Smooth muscle cell (in vitro differentiated cells): ENCODE data around the gene LRRC15. TPM values are rescaled to one million over a fixed set of nuclear protein-coding genes. Genes with fewer than 3 reads are reported as not detected.

Source experiments
- DNase-seq: peaks from one replicate; lab custom pipeline; 2025; ENCODE audit not compliant: unreplicated experiment; lab: John Stamatoyannopoulos, UW
- H2AFZ ChIP-seq: fragments of 200-600 bp; sonication (generic); 2 replicates; pipeline ENCODE4 v1.6.0; 2016; ENCODE audit warnings: antibody characterized with exemption, low read depth, mild to moderate bottlenecking
- H3F3A ChIP-seq: fragments of 200-600 bp; sonication (generic); 2 replicates; pipeline ENCODE4 v1.6.0; 2017; ENCODE audit warnings: antibody characterized with exemption, low read depth
- H3K27ac ChIP-seq: fragments of 200-600 bp; sonication (generic); 2 replicates; pipeline ENCODE4 v1.5.1; 2016; ENCODE audit warnings: low read depth, mild to moderate bottlenecking
- H3K27me3 ChIP-seq: fragments of 200-600 bp; sonication (generic); 2 replicates; pipeline ENCODE4 v1.6.1; 2016; ENCODE audit warnings: low read depth, mild to moderate bottlenecking
- H3K36me3 ChIP-seq: fragments of 200-600 bp; sonication (generic); 2 replicates; pipeline ENCODE4 v1.5.1; 2016; ENCODE audit warnings: low read depth
- H3K4me1 ChIP-seq: fragments of 200-600 bp; sonication (generic); 2 replicates; pipeline ENCODE4 v1.5.1; 2016; ENCODE audit warnings: low read depth
- H3K4me2 ChIP-seq: fragments of 200-600 bp; sonication (generic); 2 replicates; pipeline ENCODE4 v1.6.0; 2016; ENCODE audit warnings: mild to moderate bottlenecking
- H3K4me3 ChIP-seq: fragments of 200-600 bp; sonication (generic); 2 replicates; pipeline ENCODE4 v1.5.1; 2016; ENCODE audit warnings: mild to moderate bottlenecking
- H3K79me2 ChIP-seq: fragments of 200-600 bp; sonication (generic); 2 replicates; pipeline ENCODE4 v1.6.0; 2016; ENCODE audit warnings: low read depth, mild to moderate bottlenecking
- H3K9ac ChIP-seq: fragments of 200-600 bp; sonication (generic); 2 replicates; pipeline ENCODE4 v1.6.0; 2016; ENCODE audit warnings: low read depth
- H3K9me3 ChIP-seq: fragments of 200-600 bp; sonication (generic); replicated peaks from 2 replicates; pipeline ENCODE4 v1.5.1; 2016; ENCODE audit warnings: low read depth
- H4K20me1 ChIP-seq: fragments of 200-600 bp; sonication (generic); 2 replicates; pipeline ENCODE4 v1.6.0; 2016; ENCODE audit warnings: low read depth
- CTCF ChIP-seq: fragments of 200-600 bp; sonication (generic); IDR thresholded peaks from 2 replicates; pipeline ENCODE4 v1.5.1; 2017; ENCODE audit warnings: borderline replicate concordance, mild to moderate bottlenecking, antibody characterized with exemption; ENCODE audit not compliant: insufficient read depth, poor library complexity, severe bottlenecking
- WGBS: methylation state at CpG from one replicate; pipeline ENCODE4 v1.1.7; 2016; ENCODE audit warnings: low lambda C conversion rate; 5-methylcytosine and 5-hydroxymethylcytosine counted together
- polyA plus RNA-seq: library from polyadenylated mRNA; unstranded; fragments of >200 nt; fragmentation: Nextera tagmentation; extraction: Ambion mirVana; gene quantifications from 2 replicates; pipeline ENCODE4 v1.2.1, GENCODE V29; 2016
- total RNA-seq: library from RNA; depleted of rRNA; stranded (reverse); fragments of >200 nt; gene quantifications from 2 replicates; pipeline ENCODE4 v1.2.3, GENCODE V29; 2014

LRRC15 gene
- total and polyA plus RNA-seq, 2 experiments from 2014 or later: 4.7 to 4.9 TPM

GRCh38 chr3:194325424-194326153, 44.0 kb downstream of the LRRC15 start:
- Histone ChIP-seq H3K27me3 (peaks cover 3% of the 10 kb centered on the region), H3K36me3 (no peaks in the 10 kb centered on the region)

GRCh38 chr3:194324823-194325327, 44.7 kb downstream of the LRRC15 start:
- Histone ChIP-seq H3K9me3 (no peaks in the 10 kb centered on the region), H2AFZ (no peak overlapping the region), H3K79me2 (no peaks in the 10 kb centered on the region), H3K27me3 (peaks cover 3% of the 10 kb centered on the region), H3K9ac (no peak overlapping the region), H3K36me3 (no peaks in the 10 kb centered on the region), H4K20me1 (no peaks in the 10 kb centered on the region), H3K27ac (no peak overlapping the region), H3K4me2 (no peak overlapping the region), H3K4me1 (no peaks in the 10 kb centered on the region), H3K4me3 (no peak overlapping the region), H3F3A (peaks cover 14% of the 10 kb centered on the region)
- WGBS: 100% methylated on average over 3 of the region's 3 CpGs
- no peak for DNase-seq
- no peak for TF ChIP-seq CTCF

More at GRCh38 chr3:194325424-194326153, 44.0 kb downstream of the LRRC15 start:
- Histone ChIP-seq H3K9me3 (no peaks in the 10 kb centered on the region), H3K9ac (no peak overlapping the region), H2AFZ (no peak overlapping the region), H3K4me1 (no peaks in the 10 kb centered on the region), H3K27ac (no peak overlapping the region), H4K20me1 (no peaks in the 10 kb centered on the region), H3K79me2 (no peaks in the 10 kb centered on the region), H3K4me2 (no peak overlapping the region), H3K4me3 (no peak overlapping the region), H3F3A (peaks cover 14% of the 10 kb centered on the region)
- TF ChIP-seq CTCF: no peak
- no peak for DNase-seq
- WGBS: 86% methylated on average over 15 of the region's 15 CpGs

- H3K9ac ChIP-seq: no peak overlapping the region
- H3F3A ChIP-seq: peaks cover 14% of the 10 kb centered on the region
- peak overlapping the region; percentile 35 for H2AFZ ChIP-seq
- 19% methylated on average over 39 of the region's 39 CpGs for WGBS
- peaks cover 3% of the 10 kb centered on the region for H3K27me3 ChIP-seq
- H3K4me2 ChIP-seq: peak overlapping the region; percentile 80
- TF ChIP-seq CTCF: no peak
- no peaks in the 10 kb centered on the region for H3K36me3 ChIP-seq
- peak overlapping the region; percentile 30 for H3K4me3 ChIP-seq
- H3K27ac ChIP-seq: peak overlapping the region; percentile 48
- H3K9me3 ChIP-seq: no peaks in the 10 kb centered on the region
- DNase-seq: no peak
- H3K79me2 ChIP-seq: no peaks in the 10 kb centered on the region
- H4K20me1 ChIP-seq: no peaks in the 10 kb centered on the region
- H3K4me1 ChIP-seq: no peaks in the 10 kb centered on the region
Observed at GRCh38 chr3:194323785-194324735, 45.5 kb downstream of the LRRC15 start.
